LNCaP clone FGC (cell line): Measurements from ENCODE around the gene CHRD.

Experiments
- DNase-seq: peaks from one replicate; pipeline ENCODE4 v3.0.0-alpha.2; 2011; ENCODE audit warnings: low read depth
- H3K4me3 ChIP-seq: 2 replicates; pipeline ENCODE4 v1.5.1; 2011; ENCODE audit warnings: mild to moderate bottlenecking, low read depth, low read length, control low read depth
- CTCF ChIP-seq: IDR thresholded peaks from 2 replicates; pipeline ENCODE4 v1.5.1; 2012; ENCODE audit warnings: mild to moderate bottlenecking; ENCODE audit not compliant: control insufficient read depth, insufficient read depth; ENCODE audit errors: extremely low read depth

Gene CHRD

GRCh38 chr3:184380185-184380626 is 352 bp downstream of the CHRD start:
- no peak for DNase-seq
- H3K4me3 ChIP-seq, result peak overlapping the region; percentile 25
- no peak for TF ChIP-seq CTCF

- no peak for DNase-seq
- no peak for TF ChIP-seq CTCF
- no peak overlapping the region for H3K4me3 ChIP-seq
These were observed 890 bp downstream of the CHRD start for GRCh38 chr3:184380627-184381260.

- H3K4me3 ChIP-seq, result no peak overlapping the region
- TF ChIP-seq CTCF, result no peak
- no peak for DNase-seq
These were observed 1.7 kb downstream of the CHRD start for GRCh38 chr3:184381261-184382224.

- no peak for DNase-seq
- H3K4me3 ChIP-seq, result no peak overlapping the region
- TF ChIP-seq CTCF, result no peak
These were observed 2.6 kb downstream of the CHRD start for GRCh38 chr3:184382326-184383032.

- H3K4me3 ChIP-seq, result no peak overlapping the region
- DNase-seq, result no peak
- no peak for TF ChIP-seq CTCF
These were observed 3.3 kb downstream of the CHRD start for GRCh38 chr3:184383033-184383740.

GRCh38 chr3:184384342-184384741 is 4.5 kb downstream of the CHRD start:
- no peak for DNase-seq
- no peak for TF ChIP-seq CTCF
- H3K4me3 ChIP-seq, result no peak overlapping the region
